Gastroesophageal sphincter (tissue), 4 donors: ENCODE measurements around the gene XPO6. TPM values are rescaled to one million over a fixed set of nuclear protein-coding genes. Genes with fewer than 3 reads are reported as not detected.
A peak's percentile ranks its signal among the peaks of the same experiment; 100 is the strongest.

Source experiments
- ATAC-seq: fragments of 150-250 bp; one replicate; pipeline ENCODE4 v1.9.1; 2016; ENCODE audit warnings: mild to moderate bottlenecking, moderate library complexity
- H3K27ac ChIP-seq, 4 donors: fragments of 200-600 bp; sonication (generic) in 3 of 4; 1 replicate in 3 of 4; 2 replicates in 1 of 4; pipeline ENCODE4 v1.5.1; 2016 to 2019
- H3K27me3 ChIP-seq: fragments of 200-600 bp; sonication (generic); one replicate; pipeline ENCODE4 v1.5.1; 2019
- H3K36me3 ChIP-seq, 2 donors: fragments of 200-600 bp; sonication (generic); one replicate each; pipeline ENCODE4 v1.5.1; 2019; ENCODE audit warnings: control low read depth in 1 of 2
- H3K4me1 ChIP-seq, 3 donors: fragments of 200-600 bp; sonication (generic); 1 replicate in 2 of 3; 2 replicates in 1 of 3; pipeline ENCODE4 v1.5.1; 2016 to 2019; ENCODE audit warnings: control low read depth in 2 of 3
- H3K4me3 ChIP-seq, 2 donors: fragments of 200-600 bp; sonication (generic); one replicate each; pipeline ENCODE4 v1.5.1; 2019; ENCODE audit warnings: mild to moderate bottlenecking in 1 of 2, moderate library complexity in 1 of 2
- H3K9me3 ChIP-seq, 3 donors: fragments of 200-600 bp; sonication (generic); one replicate each; pipeline ENCODE4 v1.5.1; 2017 to 2019; ENCODE audit warnings: control low read depth in 2 of 3
- EP300 ChIP-seq: sonication (generic); formaldehyde crosslinking; IDR thresholded peaks from one replicate; pipeline ENCODE4 v1.6.1; 2017; ENCODE audit warnings: antibody characterized with exemption, mild to moderate bottlenecking
- POLR2A ChIP-seq, 2 donors: fragments of 450-650 bp; IDR thresholded peaks; one replicate each; pipeline ENCODE4 v1.6.1; 2017; ENCODE audit warnings: antibody characterized with exemption in 2 of 2, mild to moderate bottlenecking in 2 of 2, moderate library complexity in 1 of 2
- POLR2AphosphoS5 ChIP-seq: sonication (generic); formaldehyde crosslinking; IDR thresholded peaks from one replicate; pipeline ENCODE4 v1.6.1; 2017; ENCODE audit warnings: antibody characterized with exemption
- WGBS, 2 donors: methylation state at CpG; one replicate each; pipeline ENCODE4 v1.1.5; 2018; ENCODE audit warnings: low coverage in 1 of 2; 5-methylcytosine and 5-hydroxymethylcytosine counted together
- total RNA-seq, 4 donors: library from RNA; depleted of rRNA; stranded (reverse); fragments of >200 nt; gene quantifications; one replicate each; pipeline ENCODE4 v1.1.0, GENCODE V29; 2016
- TF ChIP-seq, protein P1 (sequence below), 4 experiments: fragments of 200-600 bp in 2 of 4; fragments of 450-650 bp in 2 of 4; sonication (generic) in 1 of 4; IDR thresholded peaks; one replicate each; pipeline ENCODE4 v1.5.1; 2017 to 2019; ENCODE audit warnings: antibody characterized with exemption in 4 of 4, mild to moderate bottlenecking in 2 of 4, moderate library complexity in 2 of 4

The XPO6 gene
- total RNA-seq, 4 donors from 2014 or later = 35.3 to 80.2 (median 66.8) TPM

DNA sequence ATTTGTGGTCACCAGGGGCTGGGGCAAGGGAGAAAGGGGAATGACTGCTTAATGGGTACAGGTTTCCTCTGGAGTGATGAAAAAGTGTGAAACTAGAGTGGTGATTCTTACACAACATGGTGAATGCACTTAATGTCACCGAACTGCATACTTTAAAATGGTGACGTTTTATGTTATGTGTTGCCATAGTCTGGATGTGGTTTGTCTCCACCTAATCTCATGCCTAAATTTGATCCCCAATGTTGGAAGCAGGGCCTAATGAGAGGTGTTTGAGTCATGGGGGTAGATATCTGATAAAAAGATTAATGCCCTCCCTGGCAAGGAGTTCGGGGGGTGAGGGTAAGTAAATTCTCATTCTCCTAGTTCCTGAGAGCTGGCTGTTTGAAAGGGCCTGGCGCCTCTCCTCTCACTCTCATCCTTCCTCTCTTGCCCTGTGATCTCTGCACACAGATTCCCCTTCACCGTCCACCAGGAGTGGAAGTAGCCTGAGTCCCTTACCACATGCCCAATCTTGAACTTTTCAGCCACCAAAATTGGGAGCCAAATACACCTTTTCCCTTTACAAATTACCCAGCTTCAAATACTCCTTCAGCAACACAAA is 15.3 kb downstream of the XPO6 start:
- H3K27me3 ChIP-seq = no peaks in the 10 kb centered on the region
- H3K9me3 ChIP-seq = no peaks in the 10 kb centered on the region
- no peak for TF ChIP-seq POLR2AphosphoS5
- TF ChIP-seq POLR2A (IDR thresholded peaks at IDR 0.05) = no peak
- TF ChIP-seq EP300 = no peak
- TF ChIP-seq, protein P1, sequence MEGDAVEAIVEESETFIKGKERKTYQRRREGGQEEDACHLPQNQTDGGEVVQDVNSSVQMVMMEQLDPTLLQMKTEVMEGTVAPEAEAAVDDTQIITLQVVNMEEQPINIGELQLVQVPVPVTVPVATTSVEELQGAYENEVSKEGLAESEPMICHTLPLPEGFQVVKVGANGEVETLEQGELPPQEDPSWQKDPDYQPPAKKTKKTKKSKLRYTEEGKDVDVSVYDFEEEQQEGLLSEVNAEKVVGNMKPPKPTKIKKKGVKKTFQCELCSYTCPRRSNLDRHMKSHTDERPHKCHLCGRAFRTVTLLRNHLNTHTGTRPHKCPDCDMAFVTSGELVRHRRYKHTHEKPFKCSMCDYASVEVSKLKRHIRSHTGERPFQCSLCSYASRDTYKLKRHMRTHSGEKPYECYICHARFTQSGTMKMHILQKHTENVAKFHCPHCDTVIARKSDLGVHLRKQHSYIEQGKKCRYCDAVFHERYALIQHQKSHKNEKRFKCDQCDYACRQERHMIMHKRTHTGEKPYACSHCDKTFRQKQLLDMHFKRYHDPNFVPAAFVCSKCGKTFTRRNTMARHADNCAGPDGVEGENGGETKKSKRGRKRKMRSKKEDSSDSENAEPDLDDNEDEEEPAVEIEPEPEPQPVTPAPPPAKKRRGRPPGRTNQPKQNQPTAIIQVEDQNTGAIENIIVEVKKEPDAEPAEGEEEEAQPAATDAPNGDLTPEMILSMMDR (IDR thresholded peaks at IDR 0.05) = no peak
- no peak overlapping the region for H3K27ac ChIP-seq
- peaks cover 0 to 25% of the 10 kb centered on the region in 2 donors for H3K36me3 ChIP-seq
- ATAC-seq = no peak
- H3K4me1 ChIP-seq = peaks cover 0 to 24% (median 8%) of the 10 kb centered on the region in 3 donors
- no peak overlapping the region for H3K4me3 ChIP-seq
- WGBS, 2 donors = 89 to 96% methylated on average over 4 to 5 of the region's 5 CpGs

DNA sequence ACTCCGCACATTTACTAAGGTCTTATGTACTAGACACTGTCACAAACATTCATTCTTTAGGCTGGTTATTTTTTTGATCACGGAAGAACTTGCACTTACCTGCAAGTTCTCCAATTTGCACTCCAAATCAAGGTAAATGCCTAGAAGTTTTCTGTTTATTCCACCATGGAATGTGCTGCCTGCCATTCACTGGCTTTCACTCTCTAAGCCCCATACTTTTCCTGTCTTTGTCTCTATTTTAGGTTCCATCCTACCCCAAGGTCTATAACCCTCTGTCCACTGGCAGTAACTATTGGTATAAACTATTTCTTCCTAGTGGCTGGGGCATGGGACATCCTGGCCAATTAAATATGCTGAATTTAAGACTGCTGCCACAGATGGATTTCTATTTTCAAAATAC is 15.9 kb downstream of the XPO6 start:
- H3K4me3 ChIP-seq = no peak overlapping the region
- 97 to 100% methylated on average over 2 of the region's 2 CpGs for whole genome bisulfite sequencing, 2 donors
- H3K9me3 ChIP-seq = no peaks in the 10 kb centered on the region
- TF ChIP-seq POLR2A (IDR thresholded peaks at IDR 0.05) (no peak), POLR2AphosphoS5 (no peak), EP300 (no peak)
- TF ChIP-seq, protein P1 (IDR thresholded peaks at IDR 0.05) = no peak
- H3K27me3 ChIP-seq = no peaks in the 10 kb centered on the region
- no peak for ATAC-seq
- peaks cover 0 to 30% (median 8%) of the 10 kb centered on the region in 3 donors for H3K4me1 ChIP-seq
- no peak overlapping the region for H3K27ac ChIP-seq
- H3K36me3 ChIP-seq = peaks cover 0 to 19% of the 10 kb centered on the region in 2 donors

DNA sequence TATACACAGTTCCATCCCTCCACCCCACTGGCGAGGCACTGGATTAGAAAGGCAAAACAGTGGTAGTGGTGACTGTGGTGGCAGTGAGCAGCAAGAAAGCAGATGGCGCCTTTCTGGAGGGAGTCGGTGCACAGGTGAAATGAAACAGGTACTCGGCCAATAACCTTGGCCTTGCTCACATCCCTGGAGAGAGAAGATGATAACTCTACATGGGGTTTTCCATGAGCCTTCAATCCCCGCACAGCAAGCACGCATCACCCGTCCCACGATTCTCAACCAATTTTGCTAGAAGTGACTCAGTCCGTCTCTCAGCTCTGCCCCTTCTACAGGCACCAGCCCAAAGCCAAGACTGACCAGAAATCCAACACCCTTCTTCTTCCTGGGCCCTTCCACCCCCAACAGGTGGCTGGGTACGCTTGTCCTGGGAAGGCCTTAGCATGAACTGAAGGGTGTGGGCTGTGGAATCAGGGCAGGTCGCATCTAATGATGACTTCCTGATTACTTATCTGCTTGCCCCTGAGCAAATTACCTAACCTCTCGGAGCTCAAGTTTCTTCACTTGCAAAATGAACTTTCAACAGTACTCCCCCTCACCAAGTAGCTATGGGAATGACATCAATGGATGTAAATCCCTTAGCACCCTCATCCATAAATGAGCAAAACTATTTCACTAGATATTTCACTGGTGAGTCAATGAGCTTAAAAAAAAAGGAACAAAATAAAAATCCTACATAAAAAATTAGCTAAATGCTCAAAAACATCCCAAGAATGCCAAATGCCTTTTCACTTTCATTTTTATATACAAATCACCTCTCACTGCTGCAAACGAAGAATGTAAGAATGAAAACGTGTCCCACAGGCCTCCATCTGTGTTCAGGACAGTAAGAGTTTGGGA is 18.0 kb downstream of the XPO6 start:
- Histone ChIP-seq H3K27ac (peak overlapping the region in 3 of 4 donors; percentile 20 to 57 (median 32)), H3K9me3 (no peaks in the 10 kb centered on the region), H3K4me1 (peaks cover 0 to 49% (median 13%) of the 10 kb centered on the region in 3 donors), H3K36me3 (peaks cover 0 to 4% of the 10 kb centered on the region in 2 donors), H3K4me3 (no peak overlapping the region), H3K27me3 (no peaks in the 10 kb centered on the region)
- 72 to 79% methylated on average over 12 to 14 of the region's 14 CpGs for WGBS, 2 donors
- TF ChIP-seq POLR2A (IDR thresholded peaks at IDR 0.05) (no peak), EP300 (no peak), POLR2AphosphoS5 (no peak)
- TF ChIP-seq, protein P1 (IDR thresholded peaks at IDR 0.05) = no peak
- peak; percentile 36 for ATAC-seq

DNA sequence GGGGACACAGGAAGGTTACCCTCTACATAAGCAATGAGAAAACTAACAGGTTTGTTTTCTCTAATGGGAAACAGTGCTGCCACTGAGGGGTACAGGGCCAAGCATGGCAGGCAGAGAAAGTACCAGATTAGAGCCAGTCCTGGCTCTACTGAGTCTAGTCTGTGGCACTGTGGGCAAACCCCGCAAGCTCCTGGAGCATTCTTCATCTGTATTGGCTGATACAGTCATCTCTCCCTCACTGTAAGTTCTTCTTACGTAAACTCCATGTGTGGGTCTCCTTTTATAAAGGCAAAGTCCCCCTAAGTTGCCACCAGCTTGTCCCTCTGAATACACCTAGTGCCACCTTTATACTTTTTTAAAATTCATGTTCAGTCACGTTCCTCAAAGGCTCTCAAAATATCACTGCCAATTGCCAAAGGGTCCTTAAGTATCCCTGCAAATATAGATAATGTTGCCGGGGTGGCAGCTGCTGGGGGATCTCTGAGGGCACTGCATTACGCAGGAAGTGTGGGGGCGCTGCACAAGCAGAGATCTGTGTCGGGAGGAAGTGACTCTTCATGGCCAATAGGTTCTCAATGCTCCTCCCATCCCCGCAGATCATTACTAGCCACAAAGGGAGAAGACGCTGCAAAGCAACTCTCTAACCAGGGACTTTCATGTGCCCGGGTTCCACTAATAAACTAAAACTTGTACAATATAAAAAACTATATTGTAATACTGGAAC is 18.8 kb downstream of the XPO6 start:
- no peak overlapping the region for H3K27ac ChIP-seq
- no peak for ATAC-seq
- H3K27me3 ChIP-seq = no peaks in the 10 kb centered on the region
- no peak overlapping the region for H3K4me3 ChIP-seq
- 81 to 82% methylated on average over 6 to 9 of the region's 10 CpGs for WGBS, 2 donors
- H3K36me3 ChIP-seq = peaks cover 0 to 4% of the 10 kb centered on the region in 2 donors
- no peaks in the 10 kb centered on the region for H3K9me3 ChIP-seq
- no peak for TF ChIP-seq EP300
- TF ChIP-seq, protein P1 (IDR thresholded peaks at IDR 0.05) = no peak
- TF ChIP-seq POLR2AphosphoS5 = no peak
- TF ChIP-seq POLR2A (IDR thresholded peaks at IDR 0.05) = no peak
- H3K4me1 ChIP-seq = peaks cover 0 to 53% (median 13%) of the 10 kb centered on the region in 3 donors
